Measurements from ENCODE around the gene SETBP1. TPM values are rescaled to one million over a fixed set of nuclear protein-coding genes. Genes with fewer than 3 reads are reported as not detected.

The SETBP1 gene
- total and polyA plus RNA-seq, 2 of the 8 experiments (the other 6 are each of a cell fraction or from before 2014, with no cell fraction given), result 2.0 to 6.5 TPM

GRCh38 chr18:44801781-44802180 lies 121.1 kb downstream of the SETBP1 start (continued):
- TF ChIP-seq CHD7 (IDR thresholded peaks at IDR 0.05; ENCODE audit: insufficient replicate concordance, low read length) (no peak), TCF12 (IDR thresholded peaks at IDR 0.05; ENCODE audit: low read depth, low read length) (no peak), SUZ12 (IDR thresholded peaks at IDR 0.05; ENCODE audit: low read length) (no peak), E2F6 (IDR thresholded peaks at IDR 0.05) (no peak), BCL11A (IDR thresholded peaks at IDR 0.05; ENCODE audit: low read depth in 2 of 2, low read length in 2 of 2) (no peak)

Measured in H1 (cell line).